HFFc6 (cell line): ENCODE data around the gene GPR160. TPM values are rescaled to one million over a fixed set of nuclear protein-coding genes. Genes with fewer than 3 reads are reported as not detected.

Experiments used
- DNase-seq: peaks from one replicate; pipeline ENCODE4 v3.0.0-alpha.2; 2018
- H3K27ac Mint-ChIP-seq: 2 replicates; pipeline ENCODE4 v1.8.0; 2020; ENCODE audit warnings: mild to moderate bottlenecking, mixed read lengths
- H3K27me3 Mint-ChIP-seq: 2 replicates; pipeline ENCODE4 v1.8.0; 2021; ENCODE audit warnings: mild to moderate bottlenecking, moderate library complexity, mixed read lengths; ENCODE audit not compliant: insufficient read depth
- H3K36me3 Mint-ChIP-seq: 2 replicates; pipeline ENCODE4 v1.8.0; 2021; ENCODE audit warnings: low read depth, mixed read lengths
- H3K4me1 Mint-ChIP-seq: 2 replicates; pipeline ENCODE4 v1.8.0; 2020; ENCODE audit warnings: low read depth, mixed read lengths
- H3K4me3 Mint-ChIP-seq: 2 replicates; pipeline ENCODE4 v1.8.0; 2020; ENCODE audit warnings: mild to moderate bottlenecking, moderate library complexity, mixed read lengths
- H3K9me3 Mint-ChIP-seq: 2 replicates; pipeline ENCODE4 v1.8.0; 2020; ENCODE audit warnings: mild to moderate bottlenecking, mixed read lengths
- total RNA-seq, 6 experiments: library from RNA; stranded (reverse); fragmentation: NEBNext Ultra II Directional; extraction: Animal tissue kit (Norgen Biotek cat#: 25700); gene quantifications; 2 replicates in 1 of 6; 3 replicates in 5 of 6; pipeline ENCODE4 v1.2.3, GENCODE V29; 2021
- TF ChIP-seq, protein P1 (sequence below): fragments of 200-600 bp; sonication (generic); IDR thresholded peaks from 2 replicates; pipeline ENCODE4 v1.5.0; 2021; ENCODE audit warnings: antibody characterized with exemption, mild to moderate bottlenecking

GPR160 gene
- total RNA-seq, 6 experiments from 2014 or later = 0.10 to 0.23 (median 0.19) TPM; not detected in 3

- TF ChIP-seq, protein P1, sequence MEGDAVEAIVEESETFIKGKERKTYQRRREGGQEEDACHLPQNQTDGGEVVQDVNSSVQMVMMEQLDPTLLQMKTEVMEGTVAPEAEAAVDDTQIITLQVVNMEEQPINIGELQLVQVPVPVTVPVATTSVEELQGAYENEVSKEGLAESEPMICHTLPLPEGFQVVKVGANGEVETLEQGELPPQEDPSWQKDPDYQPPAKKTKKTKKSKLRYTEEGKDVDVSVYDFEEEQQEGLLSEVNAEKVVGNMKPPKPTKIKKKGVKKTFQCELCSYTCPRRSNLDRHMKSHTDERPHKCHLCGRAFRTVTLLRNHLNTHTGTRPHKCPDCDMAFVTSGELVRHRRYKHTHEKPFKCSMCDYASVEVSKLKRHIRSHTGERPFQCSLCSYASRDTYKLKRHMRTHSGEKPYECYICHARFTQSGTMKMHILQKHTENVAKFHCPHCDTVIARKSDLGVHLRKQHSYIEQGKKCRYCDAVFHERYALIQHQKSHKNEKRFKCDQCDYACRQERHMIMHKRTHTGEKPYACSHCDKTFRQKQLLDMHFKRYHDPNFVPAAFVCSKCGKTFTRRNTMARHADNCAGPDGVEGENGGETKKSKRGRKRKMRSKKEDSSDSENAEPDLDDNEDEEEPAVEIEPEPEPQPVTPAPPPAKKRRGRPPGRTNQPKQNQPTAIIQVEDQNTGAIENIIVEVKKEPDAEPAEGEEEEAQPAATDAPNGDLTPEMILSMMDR = no peak
- peaks cover 2% of the 10 kb centered on the region for H3K27me3 Mint-ChIP-seq
- no peaks in the 10 kb centered on the region for H3K9me3 Mint-ChIP-seq
- H3K36me3 Mint-ChIP-seq = peaks cover 14% of the 10 kb centered on the region
- H3K27ac Mint-ChIP-seq = no peak overlapping the region
- peaks cover 40% of the 10 kb centered on the region for H3K4me1 Mint-ChIP-seq
- no peak overlapping the region for H3K4me3 Mint-ChIP-seq
- no peak for DNase-seq
Observed at GRCh38 chr3:170002879-170003278, 34.9 kb upstream of the GPR160 start.

GRCh38 chr3:170003881-170004356, 33.9 kb upstream of the GPR160 start:
- TF ChIP-seq, protein P1 = no peak

GRCh38 chr3:170007031-170007663, 30.6 kb upstream of the GPR160 start:
- H3K9me3 Mint-ChIP-seq = no peaks in the 10 kb centered on the region
- H3K4me1 Mint-ChIP-seq = peaks cover 24% of the 10 kb centered on the region
- peak; percentile 12 for DNase-seq
- H3K36me3 Mint-ChIP-seq = no peaks in the 10 kb centered on the region
- no peak overlapping the region for H3K4me3 Mint-ChIP-seq
- peak overlapping the region; percentile 40 for H3K27ac Mint-ChIP-seq
- TF ChIP-seq, protein P1 = no peak
- H3K27me3 Mint-ChIP-seq = peaks cover 1% of the 10 kb centered on the region

More at GRCh38 chr3:170003881-170004356, 33.9 kb upstream of the GPR160 start:
- Mint-ChIP-seq H3K27me3 (peaks cover 2% of the 10 kb centered on the region), H3K4me3 (no peak overlapping the region), H3K9me3 (no peaks in the 10 kb centered on the region), H3K4me1 (peaks cover 32% of the 10 kb centered on the region), H3K36me3 (peaks cover 7% of the 10 kb centered on the region), H3K27ac (no peak overlapping the region)
- DNase-seq = no peak

DNA sequence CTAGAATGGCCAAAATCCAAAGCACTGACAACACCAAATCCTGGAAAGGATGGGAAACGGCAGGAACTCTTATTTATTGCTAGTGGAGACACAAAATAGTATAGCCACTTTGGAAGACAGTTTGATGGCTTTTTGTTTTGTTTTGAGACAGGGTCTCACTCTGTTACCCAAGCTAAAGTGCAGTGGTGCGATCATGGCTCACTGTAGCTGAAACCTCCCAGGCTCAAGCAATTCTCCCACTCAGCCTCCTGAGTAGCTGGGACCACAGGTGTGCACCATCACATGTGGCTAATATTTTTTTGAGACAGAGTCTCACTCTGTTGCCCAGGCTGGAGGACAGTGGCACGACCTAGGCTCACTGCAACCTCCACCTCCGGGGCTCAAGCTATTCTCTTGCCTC, 27.3 kb upstream of the GPR160 start:
- H3K36me3 Mint-ChIP-seq = no peaks in the 10 kb centered on the region
- H3K27me3 Mint-ChIP-seq = peaks cover 4% of the 10 kb centered on the region
- peaks cover 15% of the 10 kb centered on the region for H3K4me1 Mint-ChIP-seq
- H3K27ac Mint-ChIP-seq = no peak overlapping the region
- TF ChIP-seq, protein P1 = no peak
- no peaks in the 10 kb centered on the region for H3K9me3 Mint-ChIP-seq
- DNase-seq = no peak
- H3K4me3 Mint-ChIP-seq = no peak overlapping the region

DNA sequence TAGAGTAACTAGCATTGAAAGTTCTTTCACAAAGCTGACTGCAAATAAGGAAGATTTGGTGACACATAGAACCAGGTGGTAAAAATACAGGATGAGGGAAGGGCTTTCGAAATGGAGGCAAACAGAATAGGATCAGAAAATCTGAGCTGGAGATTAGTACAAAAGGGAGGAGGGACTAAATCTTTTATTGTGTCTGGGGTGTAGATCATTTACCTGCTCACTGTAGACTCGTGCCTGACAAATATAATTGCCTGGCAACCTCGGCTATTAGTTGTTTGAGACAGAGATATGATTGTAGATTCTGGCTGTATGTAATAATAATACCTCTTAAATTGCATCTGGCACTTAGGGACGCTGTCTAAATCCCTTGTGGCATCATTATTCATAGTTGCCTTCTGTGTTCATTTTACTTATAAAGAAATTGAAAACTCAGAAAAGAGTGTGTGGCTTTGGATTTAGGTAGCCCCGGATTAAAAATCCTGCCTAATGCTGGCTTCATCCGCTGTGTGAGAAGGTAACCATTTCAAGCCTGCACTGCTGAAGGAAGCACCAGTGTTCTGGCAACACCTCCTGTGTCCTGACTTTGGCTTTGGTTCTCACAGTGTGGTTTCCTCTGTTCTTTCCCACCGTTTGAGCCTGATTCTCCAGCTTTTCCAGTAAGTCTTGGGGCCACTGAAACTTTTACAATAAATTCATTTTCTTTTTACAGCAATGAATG, 25.0 kb upstream of the GPR160 start:
- no peaks in the 10 kb centered on the region for H3K9me3 Mint-ChIP-seq
- no peak for DNase-seq
- H3K4me1 Mint-ChIP-seq = no peaks in the 10 kb centered on the region
- H3K36me3 Mint-ChIP-seq = no peaks in the 10 kb centered on the region
- H3K27me3 Mint-ChIP-seq = peaks cover 4% of the 10 kb centered on the region
- TF ChIP-seq, protein P1 = no peak
- no peak overlapping the region for H3K27ac Mint-ChIP-seq
- no peak overlapping the region for H3K4me3 Mint-ChIP-seq
